Measurements from ENCODE around the gene ASB13.

The ASB13 gene, protein sequence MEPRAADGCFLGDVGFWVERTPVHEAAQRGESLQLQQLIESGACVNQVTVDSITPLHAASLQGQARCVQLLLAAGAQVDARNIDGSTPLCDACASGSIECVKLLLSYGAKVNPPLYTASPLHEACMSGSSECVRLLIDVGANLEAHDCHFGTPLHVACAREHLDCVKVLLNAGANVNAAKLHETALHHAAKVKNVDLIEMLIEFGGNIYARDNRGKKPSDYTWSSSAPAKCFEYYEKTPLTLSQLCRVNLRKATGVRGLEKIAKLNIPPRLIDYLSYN

DNA sequence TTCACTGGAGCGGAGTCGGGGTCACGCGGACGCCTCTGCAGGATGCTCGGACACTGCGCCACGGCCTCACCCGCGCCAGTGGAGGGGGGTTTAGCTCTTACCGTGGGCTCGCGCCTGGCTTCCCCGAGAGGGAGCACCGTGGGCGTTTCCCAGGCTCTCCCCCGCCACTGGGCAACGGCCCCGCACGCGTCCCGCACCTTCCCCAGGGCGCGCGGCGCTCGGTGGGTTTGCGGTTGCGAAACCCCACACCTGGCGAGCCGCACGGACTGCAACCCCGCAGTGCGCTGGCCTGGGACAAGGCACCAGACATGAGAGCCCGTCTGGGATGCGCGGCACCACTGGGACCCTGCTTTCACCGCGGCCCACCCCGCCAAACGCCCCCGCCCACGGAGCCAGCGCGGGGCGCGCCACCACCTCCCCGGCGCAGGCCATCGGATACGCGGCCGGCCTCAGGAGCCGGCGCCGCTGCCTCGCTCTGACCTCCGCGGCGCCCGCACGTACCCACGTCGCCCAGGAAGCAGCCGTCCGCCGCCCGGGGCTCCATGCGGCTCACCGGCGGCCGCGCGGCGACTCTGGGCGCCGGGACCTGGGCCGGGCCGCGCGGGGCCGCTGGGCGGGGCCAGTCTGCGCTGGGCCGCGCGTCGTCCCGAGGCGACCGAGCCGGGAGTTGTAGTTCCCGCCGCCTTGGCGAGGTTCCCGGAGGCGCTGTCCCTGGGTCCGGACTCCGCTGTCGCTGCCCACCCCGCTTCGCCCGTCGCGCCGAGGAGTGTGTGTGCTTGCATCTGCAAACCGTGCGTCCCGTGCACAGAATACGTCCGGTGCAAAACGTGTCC, at the start of gene ASB13:
Gene ASB13, minus strand, starts transcription at position 588 of the 833 bp plus-strand sequence. Its CDS starts 44 bp downstream, at position 544.
- no peak for FAIRE-seq

DNA sequence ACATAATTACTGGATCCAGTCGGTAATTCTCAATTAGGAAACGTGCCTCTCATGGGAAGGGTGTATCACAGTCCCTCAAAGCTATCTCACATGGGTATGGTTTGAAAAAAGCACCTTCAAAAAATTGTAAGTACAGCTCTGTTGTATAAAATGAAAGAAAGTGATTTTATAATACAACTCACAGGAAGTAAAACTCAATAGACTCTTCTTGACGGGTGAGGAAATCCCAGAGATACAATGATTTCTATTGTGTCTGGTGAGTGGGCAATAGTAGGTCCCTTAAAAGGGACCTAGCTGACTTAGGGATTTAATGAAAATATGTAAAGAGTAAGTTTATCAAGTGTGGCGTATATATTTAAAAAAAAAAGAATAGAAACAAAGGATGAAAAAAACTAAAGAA, 45.2 kb upstream of the ASB13 start:
- no peak for FAIRE-seq

DNA sequence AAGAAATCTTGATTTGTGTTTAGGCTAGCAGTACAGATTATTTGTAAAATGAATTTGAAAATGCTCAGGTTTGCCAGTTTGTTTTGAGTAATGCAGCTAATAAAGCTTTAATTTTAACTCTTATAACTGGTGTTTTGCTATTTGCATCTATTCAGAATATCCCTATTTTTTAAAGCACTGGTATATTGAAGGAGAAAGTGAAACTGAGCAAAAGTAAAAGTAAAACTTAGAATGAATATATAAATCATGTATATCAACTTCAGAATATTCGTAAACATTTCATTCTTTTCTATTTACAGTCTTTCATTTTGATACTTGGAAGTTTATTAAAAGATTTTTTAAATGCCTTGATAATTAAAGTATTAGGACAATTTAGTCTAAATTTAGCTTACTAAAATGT, 44.5 kb upstream of the ASB13 start:
- FAIRE-seq: peak; percentile 86

DNA sequence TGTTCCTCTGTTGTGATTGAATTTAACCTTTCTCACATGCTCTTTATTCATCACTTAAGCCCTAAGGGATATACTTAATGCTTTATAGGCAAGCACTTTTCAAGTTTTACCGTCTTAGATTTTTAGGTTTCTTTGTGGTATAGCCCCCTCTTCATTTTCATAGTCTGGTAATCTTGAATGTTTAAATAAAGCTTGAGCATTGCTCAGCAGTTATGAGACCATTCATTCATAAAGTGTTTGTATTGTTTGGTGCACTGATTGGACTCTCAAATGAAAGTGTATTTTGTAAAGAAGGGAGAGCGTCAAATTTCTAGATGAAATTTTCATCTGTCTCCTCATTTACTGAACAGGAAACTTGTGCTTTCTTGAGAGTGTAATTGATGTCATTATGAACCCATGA, 43.5 kb upstream of the ASB13 start:
- FAIRE-seq: no peak

DNA sequence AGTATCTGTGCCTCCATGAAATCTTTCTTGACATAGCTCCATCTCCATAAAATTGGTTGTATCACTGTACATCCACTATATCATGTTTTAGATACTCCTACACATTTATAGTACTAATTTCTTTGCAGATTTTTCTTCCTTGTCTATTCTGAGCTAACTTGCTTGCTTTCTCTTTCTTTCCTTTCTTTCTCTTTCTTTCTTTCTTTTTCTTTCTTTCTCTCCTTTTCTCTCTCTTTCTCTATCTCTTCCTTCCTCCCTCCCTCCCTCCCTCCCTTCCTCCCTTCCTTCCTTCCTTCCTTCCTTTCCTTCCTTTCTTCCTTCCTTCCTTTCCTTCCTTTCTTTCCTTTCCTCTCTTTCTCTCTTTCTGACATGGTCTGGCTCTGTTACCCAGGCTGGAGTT, 42.0 kb upstream of the ASB13 start:
- no peak for FAIRE-seq

DNA sequence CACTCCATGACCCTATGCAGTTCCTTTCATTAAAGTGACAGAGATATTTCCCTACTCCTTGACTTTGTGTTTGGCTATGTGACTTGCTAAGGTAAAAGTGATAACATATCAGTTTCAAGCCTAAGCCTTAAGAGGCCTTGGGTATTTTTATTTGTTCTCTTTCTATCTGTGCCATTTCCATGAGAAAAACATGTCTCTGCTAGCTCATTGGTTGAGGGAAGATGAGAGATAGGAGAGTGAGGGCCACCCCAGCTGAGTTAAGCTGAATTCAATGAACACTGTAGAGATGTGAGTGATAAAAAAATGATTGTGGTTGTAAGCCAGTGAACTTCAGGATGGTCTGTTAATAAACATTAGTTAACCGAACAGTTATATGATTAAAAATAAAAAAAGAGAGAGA, 31.7 kb upstream of the ASB13 start:
- peak; percentile 49 for FAIRE-seq

DNA sequence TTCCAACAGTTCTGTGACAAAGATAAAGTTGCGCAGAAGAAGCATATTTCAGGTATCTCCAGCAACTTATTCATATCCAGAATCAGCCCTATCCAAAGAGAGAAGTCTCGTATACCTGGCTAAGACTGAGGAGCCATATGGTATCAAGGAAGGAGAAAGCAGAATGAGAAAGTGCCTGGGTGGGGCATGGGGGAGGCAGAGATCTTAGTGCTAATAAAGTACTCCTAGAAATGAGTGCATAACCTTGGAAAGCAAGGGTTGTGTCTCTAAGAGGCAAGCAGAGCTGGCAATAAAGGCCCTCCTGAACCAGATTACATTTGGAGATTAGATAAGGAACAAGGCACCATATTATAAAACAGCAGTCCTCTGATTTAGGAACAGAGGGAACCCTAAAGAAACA, 30.9 kb upstream of the ASB13 start:
- FAIRE-seq: no peak

DNA sequence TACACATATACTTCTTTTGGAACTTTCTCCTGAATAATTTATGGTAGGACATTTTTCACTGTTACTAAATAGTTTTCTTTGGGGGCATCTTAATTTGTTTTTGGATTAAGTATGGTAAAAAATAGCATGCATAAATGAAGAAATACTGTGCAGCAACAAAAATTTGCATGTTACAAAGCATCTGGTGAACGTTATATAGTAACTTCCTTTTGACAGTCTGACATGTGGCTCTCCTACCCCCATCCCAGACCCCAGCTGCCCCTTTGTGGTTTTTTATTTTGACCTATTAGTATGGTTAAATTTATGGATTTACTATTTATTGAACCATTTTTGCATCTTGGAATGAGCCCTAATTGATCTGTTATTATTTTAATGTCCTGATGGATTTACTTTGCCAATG, 28.2 kb upstream of the ASB13 start:
- FAIRE-seq: no peak

DNA sequence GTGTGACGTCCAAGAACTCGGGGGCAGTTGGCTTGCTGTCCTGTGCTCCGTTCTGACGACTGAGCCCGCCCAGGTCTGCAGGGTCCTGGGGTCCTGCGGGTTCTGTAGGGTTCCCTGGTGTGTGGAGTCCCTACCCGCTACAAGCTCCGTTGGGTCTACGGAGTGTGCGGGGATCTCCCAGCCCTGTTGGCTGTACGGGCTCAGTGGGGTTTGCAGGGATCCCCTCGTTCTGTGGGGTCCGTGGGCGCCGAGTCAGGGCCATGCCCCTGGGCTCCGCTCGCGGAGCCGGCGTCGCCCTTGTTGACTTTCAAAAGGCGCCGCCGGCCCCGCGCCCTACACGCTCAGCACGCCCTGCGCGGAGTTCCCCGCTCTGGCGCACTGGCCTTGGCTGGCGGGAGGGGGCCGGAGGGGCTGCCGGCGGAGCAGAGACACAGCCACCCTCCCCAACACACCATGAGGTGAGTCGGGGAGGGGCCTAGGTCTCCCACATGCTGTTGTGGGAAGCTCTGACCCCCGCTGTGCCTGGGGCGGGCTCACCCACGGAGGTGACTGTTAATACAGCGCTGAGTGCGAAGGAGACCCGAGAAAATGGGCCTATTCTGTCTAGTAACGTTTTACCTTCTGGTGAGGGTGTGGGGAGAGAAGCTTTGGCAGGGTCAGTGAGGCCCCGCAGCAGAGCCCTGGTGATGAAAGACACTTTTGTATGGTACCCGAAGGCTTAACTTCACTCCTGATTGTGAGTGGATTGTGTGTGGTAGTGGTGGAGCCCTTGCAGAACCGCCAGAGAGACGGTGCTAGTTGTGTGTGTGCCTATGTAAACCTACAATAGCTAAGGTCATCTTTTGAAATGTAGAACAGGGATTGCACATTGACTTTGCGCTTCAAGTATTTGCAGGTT, 26.3 kb upstream of the ASB13 start:
- no peak for FAIRE-seq

DNA sequence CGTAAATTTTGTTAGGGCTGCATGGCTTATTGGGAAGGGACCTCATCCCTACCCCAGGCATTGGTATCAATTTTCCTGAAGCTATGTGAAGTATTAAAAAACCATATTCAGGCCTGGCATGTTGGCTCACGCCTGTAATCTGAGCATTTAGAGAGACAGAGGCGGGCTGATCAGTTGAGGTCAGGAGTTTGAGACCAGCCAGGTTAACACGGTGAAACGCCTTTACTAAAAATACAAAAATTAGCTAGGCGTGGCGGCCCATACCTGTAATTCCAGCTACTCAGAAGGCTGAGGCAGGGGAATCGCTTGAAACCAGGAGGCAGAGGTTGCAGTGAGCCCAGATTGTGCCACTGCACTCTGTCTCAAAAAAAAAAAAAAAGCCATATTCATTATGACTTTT, 25.4 kb upstream of the ASB13 start:
- no peak for FAIRE-seq

DNA sequence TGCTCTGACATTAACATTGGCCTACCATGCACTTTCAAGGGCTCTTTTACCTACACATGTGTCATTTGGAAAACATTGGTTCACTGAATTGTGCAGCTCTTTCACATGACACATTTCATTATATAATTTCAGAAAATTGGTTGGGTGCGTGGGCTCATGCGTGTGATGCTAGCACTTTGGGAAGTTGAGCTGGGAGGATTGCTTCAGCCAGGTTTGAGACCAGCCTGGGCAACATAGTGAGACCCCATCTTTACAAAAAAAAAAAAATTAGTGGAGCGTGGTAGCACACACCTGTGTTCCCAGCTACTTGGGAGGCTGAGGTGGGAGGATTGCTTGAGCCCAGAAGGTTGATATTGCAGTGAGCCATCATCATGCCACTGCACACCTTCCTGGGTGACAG, 22.2 kb upstream of the ASB13 start:
- no peak for FAIRE-seq

DNA sequence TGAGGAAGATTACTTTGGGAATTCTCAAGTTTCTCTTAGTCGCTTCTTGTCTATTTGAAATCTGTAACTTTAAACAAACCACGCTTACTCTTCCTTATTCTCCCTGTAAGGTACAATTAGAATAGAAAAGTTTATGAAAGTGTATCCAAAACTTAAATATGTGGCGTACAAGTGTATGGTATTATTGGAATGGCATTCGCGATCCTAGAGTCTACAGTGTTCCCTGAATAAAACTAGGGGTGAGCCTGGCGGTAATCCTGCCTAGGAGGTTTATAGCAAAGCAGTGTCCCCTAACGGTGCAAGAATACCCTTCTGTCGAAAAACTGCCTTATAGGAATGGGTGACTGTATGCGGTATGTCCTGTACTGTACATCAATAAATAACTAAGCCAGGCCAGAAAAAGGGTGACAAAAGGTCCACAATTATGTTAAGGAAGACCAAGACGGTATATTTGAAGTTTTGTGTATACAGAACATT, 19.4 kb upstream of the ASB13 start:
- no peak for FAIRE-seq

DNA sequence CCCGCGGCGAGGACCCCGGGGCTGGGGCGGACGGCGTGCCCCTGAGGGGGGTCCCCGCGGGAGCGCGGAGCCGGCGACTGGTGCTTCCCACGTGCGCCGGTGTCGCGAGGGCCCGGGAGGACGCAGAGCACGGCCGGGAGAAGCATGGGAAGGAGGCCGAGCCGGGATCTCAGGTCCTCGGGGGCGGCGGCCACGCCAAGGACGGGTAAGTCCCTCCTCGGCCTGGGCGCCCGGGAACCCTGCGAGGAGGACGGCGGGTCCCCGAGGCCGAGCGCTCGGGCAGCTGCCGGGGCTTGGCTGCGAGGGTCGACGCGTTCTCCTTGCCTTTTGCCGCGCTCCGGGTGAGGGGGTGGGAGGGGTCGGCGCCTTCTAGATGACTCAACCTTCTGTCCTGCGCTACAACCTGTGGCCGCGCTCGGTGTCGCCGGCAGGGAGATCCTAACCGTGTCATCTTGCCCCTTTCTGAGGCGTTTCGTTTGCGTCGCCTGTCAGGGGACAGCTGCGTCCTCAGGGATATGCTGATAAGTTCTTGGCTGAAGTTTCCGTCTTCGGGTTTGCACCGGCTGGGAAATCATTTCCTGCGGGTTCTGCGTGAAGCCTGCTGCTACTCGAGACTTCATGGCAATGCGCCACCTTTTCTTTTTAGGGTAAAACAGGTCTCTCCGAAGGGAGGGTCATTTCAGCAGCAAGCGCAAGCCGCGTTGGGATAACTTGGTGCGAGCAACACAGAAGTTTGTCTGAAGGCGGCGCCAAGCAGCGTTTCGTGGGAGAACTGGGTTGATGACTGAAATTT, 18.8 kb upstream of the ASB13 start:
- no peak for FAIRE-seq

DNA sequence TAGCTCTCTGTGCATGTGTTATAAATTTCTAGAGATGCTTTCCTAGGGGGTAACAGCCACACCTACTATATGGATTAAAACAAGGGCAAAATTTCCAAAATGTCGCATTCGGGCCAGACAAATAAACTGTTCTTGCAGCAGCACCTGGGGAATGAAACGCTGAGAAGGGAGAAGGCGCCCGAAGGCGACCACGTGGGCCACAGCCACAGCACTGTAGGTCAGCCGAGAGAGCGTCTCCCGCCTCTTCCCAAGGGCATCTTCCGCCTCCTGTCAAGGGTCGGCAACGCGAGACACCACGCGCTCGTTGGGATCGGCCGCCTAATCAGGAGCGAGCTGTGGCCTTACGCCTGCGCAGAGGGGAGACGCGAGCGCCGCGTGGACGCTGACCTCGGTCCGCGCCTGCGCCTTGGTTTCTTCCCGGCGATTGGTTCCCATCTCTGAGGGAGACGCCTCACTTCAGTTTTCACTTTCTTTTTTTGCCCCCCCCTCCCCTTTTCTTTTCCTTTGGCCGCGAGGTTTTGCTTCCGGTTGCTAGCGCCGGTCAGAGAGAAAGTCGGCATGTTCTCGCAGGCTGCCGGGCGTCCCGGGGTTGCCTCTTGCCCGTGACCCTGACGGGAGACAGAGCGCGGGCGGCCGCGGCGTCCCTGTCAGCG, 18.0 kb upstream of the ASB13 start, which contains the start of gene TASOR2:
Gene TASOR2, plus strand, starts transcription at position 521 of the 653 bp plus-strand sequence. CDS start 35,805 bp downstream, outside the sequence.
- FAIRE-seq: peak; percentile 73

DNA sequence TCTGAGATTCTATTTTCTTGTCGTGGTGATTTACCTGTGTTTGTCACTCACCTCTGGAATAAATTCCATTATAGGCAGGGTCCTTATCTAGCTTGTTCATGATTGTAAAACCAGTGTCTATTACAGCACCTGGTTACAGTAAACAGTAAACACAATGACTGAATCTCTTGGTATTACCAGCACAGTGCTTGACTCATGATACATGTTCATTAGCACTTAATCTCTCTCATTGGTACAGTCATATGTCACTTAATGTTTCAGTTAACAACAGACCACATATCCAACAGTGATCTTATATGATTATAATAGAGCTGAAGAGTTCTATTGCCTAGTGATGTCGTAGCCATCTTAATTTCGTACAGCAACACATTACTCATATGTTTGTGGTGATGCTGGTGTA, 16.7 kb upstream of the ASB13 start:
- FAIRE-seq: no peak

DNA sequence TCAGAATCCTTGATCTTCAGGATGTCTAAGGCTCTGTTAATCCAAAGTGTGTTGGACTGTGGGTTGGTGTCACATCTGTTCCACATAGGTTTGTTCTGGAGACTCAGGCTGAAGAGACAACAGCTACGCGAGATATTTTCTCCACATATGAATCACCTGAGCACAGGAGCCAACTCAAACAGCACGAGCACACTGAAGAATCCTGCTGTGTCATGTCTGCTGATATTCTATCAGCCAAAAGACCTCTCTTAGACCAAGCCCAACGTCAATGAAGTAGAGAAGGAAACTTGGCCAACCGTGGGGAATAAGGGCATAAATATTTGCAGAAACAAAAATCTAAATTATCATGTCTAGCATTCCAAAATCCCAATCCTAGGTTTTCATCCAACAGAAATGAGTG, 15.5 kb upstream of the ASB13 start:
- FAIRE-seq: no peak

DNA sequence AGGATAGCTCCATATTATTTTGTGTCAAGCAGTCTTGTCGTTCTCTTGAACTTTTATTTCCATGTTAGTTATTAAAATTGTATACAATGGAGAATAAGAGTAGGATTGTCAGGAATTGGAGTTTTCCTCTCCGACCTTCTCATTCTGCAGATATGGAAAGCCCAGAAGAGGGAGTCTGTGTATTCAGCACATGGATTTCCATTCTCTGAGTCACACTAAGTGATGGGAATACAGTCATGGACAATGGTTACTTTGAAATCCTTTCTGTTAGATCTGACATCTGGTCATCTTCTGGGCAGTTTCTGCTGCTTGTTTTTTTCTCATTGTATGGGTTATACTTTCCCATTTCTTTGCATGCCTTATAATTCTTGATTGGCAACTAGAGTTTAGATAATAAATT, 13.2 kb upstream of the ASB13 start:
- no peak for FAIRE-seq

DNA sequence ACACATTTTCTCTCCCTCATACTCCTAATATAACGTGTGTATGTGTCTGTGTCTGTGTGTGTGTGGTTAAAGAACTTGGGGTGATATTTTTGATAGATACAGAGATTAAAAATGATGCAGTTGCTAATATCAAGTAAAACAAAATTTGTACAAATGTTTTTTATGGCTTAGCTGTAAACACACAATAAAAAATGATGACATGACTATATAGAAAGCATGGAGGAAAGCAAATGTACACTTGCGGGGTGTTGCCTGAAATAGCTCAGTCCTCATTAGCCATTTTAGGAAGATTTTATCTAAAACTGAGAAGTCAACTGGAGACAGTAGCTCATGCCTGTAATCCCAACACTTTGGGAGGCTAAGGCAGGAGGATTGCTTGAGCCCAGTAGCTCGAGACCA, 12.6 kb upstream of the ASB13 start:
- no peak for FAIRE-seq

DNA sequence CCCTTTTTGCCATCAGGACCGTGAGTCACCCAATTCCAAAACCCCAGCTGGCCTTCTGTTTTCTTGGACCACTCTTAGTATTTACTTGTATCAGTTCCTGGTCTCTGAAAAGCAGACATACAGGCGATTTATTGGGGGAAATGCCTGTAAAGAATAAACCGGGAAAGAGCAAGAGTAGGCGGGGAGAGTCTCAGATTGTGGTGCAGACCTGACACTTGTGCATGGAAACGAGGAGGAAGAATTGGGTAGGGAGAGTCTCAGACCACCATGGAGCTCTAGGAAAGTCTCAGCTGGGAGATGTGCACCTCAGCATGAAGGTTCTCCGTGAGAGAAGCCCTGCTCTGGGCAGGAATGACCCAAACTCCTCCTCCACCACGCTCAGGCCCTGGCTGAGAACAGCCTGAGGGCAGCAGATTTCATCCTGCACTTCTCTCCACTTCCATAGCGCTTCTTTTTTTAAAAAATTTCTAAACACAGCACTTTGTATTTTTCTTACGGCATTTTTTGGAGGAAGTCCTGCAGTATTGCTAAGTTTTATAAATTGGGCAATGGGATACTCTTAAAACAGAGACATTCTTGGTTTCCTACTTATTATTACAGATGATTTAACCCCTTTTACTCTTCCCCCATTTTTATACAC, 12.1 kb upstream of the ASB13 start:
- FAIRE-seq: no peak

DNA sequence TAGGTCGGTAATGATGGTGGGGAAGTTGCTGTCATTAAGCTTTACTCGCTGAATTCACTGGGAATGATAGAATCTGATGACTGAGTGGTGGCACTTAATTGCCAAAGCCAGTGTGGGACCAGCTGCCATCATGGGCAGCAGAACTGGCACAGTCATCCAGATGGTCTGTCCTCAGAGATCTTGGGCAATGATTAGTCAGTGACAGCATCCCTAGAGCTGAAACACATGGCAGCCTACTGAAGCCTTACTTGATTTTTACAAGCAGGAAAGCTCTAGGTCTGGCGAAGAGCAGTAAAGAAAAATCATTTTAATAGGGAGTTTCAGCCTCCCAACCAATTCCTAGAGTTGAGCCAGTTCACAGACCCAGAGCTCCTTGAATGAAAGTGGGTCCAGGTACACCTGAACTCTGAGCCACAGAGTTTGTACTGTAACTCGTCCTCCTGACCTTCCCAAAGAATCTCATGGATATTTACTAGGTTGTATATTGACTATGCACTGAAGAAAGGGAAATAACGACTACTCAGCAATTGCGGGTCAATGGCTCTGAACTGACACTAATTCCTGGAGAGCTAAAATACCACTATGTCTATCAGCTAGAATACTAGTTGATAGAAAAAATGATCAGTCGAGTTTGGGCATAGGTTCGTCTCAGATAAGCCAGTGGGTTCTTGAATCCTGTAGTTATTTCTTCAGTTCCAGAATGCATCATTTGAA, 4.4 kb upstream of the ASB13 start:
- no peak for FAIRE-seq

DNA sequence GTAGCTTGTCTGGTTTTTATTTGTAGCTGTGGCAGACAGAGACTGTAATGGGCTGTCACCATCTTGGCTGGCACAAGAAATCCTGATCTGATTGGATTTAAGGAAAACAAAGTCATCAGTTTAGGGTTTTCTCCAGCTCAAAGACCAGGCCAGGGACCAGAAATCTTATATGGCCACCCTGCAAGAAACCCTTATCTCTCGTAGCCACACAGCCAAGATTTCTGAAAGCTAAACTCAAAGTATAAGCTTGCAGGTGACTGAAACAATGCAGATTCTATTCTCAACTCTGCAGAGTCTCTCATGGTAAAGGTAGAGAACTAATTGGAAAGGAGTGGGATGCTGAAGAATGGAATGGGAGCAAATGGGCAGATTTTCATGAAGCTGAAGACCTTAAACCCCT, 3.2 kb upstream of the ASB13 start:
- FAIRE-seq: no peak

Data from islet of Langerhans (tissue), 1 donor.